Muscle layer of colon (tissue), 2 donors: ENCODE data around the gene FDPS.

Experiments used
- H3K27ac ChIP-seq: one replicate; pipeline ENCODE4 v1.7.0; 2013; ENCODE audit warnings: low read depth, mild to moderate bottlenecking, low read length, moderate library complexity
- H3K27me3 ChIP-seq, 2 donors: one replicate each; pipeline ENCODE4 v1.7.0; 2013; ENCODE audit warnings: low read length in 2 of 2, mild to moderate bottlenecking in 2 of 2; ENCODE audit not compliant: insufficient read depth in 2 of 2, control insufficient read depth in 1 of 2
- H3K36me3 ChIP-seq: one replicate; pipeline ENCODE4 v1.7.0; 2013; ENCODE audit warnings: mild to moderate bottlenecking, low read length; ENCODE audit not compliant: insufficient read depth
- H3K4me1 ChIP-seq: one replicate; pipeline ENCODE4 v1.7.0; 2013; ENCODE audit warnings: mild to moderate bottlenecking, low read length; ENCODE audit not compliant: insufficient read depth
- H3K4me3 ChIP-seq, 2 donors: one replicate each; pipeline ENCODE4 v1.7.0; 2013; ENCODE audit warnings: low read length in 2 of 2, low read depth in 1 of 2, mild to moderate bottlenecking in 1 of 2, moderate library complexity in 1 of 2
- H3K9ac ChIP-seq: one replicate; pipeline ENCODE4 v1.7.0; 2013; ENCODE audit warnings: low read length
- H3K9me3 ChIP-seq: one replicate; pipeline ENCODE4 v1.7.0; 2013; ENCODE audit warnings: mild to moderate bottlenecking, low read length
- donor health status: abdominal sarcoma.
- donor health status: Adenocarcinoma of cecum.

FDPS gene

DNA sequence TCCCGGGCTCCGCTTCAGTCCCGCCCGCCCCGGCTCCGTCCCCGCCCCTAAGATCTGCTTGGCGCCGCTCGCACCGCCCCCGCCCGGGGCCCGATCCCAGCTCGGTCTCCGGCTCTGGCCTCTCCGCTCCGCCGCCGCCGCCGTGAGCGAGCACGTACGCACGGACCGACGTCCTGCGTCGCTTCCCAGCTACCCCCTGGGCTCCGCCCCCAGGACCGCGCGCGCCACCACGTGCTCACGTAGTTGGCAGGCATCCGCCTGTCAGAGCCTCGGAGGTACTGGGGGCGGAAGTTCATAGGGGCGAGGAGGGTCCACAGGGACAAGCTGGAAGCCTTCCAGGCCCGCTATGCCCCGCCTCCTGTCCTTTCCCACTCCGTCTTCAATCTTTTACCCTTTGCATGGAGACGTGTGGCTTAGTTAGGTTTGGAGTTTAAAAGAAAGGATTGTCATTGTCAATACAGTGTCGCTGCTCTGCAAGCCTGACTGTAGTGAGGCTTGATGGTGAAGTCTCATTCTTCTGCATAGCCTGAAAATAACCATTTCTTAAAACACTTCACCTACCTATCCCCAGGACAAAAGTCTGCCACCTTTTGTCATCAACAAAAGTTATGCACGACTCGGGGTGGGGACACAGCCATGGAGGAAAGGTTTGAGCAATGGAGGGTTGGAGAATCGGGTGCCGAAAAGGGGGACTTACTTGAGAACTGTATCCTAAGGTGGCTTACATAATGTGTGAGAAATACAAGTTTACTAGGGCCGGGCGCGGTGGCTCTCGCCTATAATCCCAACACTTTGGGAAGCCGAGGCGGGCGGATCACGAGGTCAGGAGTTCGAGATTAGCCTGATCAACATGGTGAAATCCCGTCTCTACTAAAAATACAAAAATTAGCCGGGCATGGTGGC is 35.1 kb upstream of the FDPS start, which contains the start of gene CLK2:
CLK2 (minus strand) TSS at position 162 of the 903 bp plus-strand sequence. CDS start 2,527 bp downstream, outside the sequence.
- no peaks in the 10 kb centered on the region for H3K27me3 ChIP-seq
- peaks cover 23% of the 10 kb centered on the region for H3K36me3 ChIP-seq
- H3K27ac ChIP-seq = peak within 1 kb of the TSS; percentile 80
- peak within 1 kb of the TSS; percentile 76 for H3K9ac ChIP-seq
- H3K9me3 ChIP-seq = no peaks in the 10 kb centered on the region
- peaks cover 26% of the 10 kb centered on the region for H3K4me1 ChIP-seq
- H3K4me3 ChIP-seq = peak within 1 kb of the TSS; percentile 64 to 90

DNA sequence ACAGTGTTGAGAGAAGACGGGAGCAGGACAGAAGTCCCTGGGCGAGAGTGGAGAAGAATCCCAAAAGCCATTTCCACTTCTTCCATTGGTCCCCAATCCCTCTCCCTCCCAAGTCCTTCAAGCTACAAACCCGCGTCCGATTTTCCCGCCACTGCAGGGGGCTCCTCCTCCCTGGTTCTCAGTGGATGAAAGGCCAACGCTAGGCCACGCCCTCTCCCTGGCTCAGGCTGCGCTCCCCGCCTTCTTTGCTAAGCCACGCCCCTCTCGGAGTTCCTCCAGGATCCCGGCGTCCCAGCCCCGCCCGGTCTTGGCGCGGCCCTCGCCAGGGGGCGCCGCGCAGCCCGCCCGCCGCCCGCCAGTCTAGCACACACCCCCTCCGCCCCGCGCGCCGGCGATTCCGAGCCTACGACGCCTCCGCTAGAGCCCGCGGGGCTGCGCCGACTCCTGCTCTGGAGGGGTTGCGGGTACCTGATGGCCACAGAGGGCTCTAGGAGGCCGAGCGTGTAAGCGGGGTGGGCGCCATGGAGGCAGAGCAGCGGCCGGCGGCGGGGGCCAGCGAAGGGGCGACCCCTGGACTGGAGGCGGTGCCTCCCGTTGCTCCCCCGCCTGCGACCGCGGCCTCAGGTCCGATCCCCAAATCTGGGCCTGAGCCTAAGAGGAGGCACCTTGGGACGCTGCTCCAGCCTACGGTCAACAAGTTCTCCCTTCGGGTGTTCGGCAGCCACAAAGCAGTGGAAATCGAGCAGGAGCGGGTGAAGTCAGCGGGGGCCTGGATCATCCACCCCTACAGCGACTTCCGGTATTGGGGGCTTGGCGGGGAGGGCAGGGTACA is 31.4 kb upstream of the FDPS start, which contains the start of gene HCN3:
HCN3 (plus strand) TSS at position 394 of the 832 bp plus-strand sequence; CDS start at position 522, 128 bp downstream.
- H3K9me3 ChIP-seq = no peaks in the 10 kb centered on the region
- H3K4me1 ChIP-seq = peaks cover 17% of the 10 kb centered on the region
- no peak within 1 kb of the TSS for H3K9ac ChIP-seq
- H3K36me3 ChIP-seq = no peaks in the 10 kb centered on the region
- H3K27ac ChIP-seq = peak within 1 kb of the TSS; percentile 42
- no peaks in the 10 kb centered on the region for H3K27me3 ChIP-seq
- H3K4me3 ChIP-seq = peak within 1 kb of the TSS; percentile 61 to 86

DNA sequence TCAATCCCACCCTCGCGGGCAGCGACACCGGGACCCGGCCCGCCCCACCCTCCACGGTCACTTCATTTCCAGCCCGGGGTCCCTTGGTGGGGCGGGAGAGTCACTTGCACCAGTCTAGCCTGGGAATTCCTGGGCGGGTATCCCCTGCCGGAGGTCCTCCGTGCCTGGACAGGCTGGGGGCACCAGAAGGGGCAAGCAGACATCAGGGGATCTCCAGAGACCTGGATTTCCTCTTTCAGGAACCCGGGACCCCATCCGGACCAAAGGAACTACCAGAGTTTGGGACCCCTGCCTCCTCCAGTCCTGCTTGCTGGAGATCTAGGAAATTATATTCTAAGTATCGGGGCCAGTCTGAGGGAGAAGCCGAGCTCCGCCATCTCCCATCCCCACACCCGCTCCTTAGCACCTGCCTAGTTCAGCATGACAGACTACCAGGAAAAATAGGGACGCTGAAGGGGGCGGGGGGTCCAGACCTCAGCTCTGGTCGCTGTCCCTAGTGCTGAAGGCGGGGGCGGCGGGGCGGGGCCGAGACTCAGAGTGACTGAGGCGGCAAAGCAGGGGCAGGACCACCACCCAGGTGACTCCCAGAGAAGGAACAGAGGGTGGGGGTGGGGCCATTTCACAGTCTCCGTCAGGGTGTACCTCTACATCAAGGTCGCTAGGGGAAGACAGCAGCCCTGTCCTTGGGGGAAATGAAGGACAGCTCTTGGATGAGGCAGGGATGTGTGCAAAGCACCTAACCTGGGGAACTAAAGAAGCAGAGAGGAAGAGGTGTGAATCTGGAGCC is 30.6 kb upstream of the FDPS start:
- peak overlapping the region; percentile 61 to 86 for H3K4me3 ChIP-seq
- H3K9me3 ChIP-seq = no peaks in the 10 kb centered on the region
- H3K4me1 ChIP-seq = peaks cover 13% of the 10 kb centered on the region
- no peaks in the 10 kb centered on the region for H3K36me3 ChIP-seq
- H3K27ac ChIP-seq = peak overlapping the region; percentile 42
- no peaks in the 10 kb centered on the region for H3K27me3 ChIP-seq
- no peak overlapping the region for H3K9ac ChIP-seq

DNA sequence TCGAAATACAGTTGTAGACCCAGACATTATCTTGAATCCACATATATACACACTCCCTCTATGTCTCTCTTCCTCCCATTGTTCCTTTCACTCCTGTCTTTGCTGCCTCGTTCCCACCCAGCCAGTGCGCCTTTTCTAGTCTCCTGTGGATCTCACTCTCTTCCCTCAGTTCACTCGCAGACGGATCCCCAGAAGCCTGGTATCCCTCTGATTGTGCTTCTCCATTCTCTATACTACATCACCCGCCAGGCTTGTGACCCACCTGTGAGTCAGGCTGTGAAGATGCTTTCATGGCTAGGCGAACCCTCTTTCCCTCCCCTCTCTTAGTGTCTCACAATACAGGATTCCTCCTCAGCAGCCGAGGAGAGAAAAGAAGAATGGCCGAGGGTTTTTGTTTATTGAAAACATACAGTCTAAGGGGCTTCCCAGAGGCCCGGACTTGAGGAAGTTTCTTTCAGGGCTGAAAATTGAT is 29.9 kb upstream of the FDPS start:
- Histone ChIP-seq H3K27ac (no peak overlapping the region), H3K27me3 (no peaks in the 10 kb centered on the region), H3K4me3 (no peak overlapping the region), H3K9me3 (no peaks in the 10 kb centered on the region), H3K4me1 (peaks cover 13% of the 10 kb centered on the region), H3K36me3 (no peaks in the 10 kb centered on the region), H3K9ac (no peak overlapping the region)

DNA sequence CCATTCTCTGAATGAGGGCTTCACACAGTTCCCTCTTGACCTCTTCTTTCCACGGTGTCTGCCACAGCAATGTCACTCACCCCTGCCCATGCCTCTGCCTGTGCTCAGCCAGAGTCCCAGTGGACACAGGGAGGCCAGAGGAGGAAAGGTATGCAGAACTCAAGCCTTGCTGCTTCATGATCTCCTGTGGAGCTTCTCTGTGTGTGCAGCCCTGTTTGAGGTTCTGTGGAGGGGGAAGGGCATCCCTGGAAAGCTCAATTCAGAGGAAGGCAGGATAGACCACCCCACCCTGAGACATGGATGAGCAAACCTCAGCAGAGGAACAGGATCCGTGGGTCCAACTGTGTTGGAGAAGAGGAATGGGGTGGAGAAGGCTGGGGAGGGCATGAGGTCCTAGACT is 29.4 kb upstream of the FDPS start:
- no peaks in the 10 kb centered on the region for H3K27me3 ChIP-seq
- H3K4me3 ChIP-seq = no peak overlapping the region
- peaks cover 13% of the 10 kb centered on the region for H3K4me1 ChIP-seq
- H3K36me3 ChIP-seq = no peaks in the 10 kb centered on the region
- no peak overlapping the region for H3K9ac ChIP-seq
- H3K9me3 ChIP-seq = no peaks in the 10 kb centered on the region
- H3K27ac ChIP-seq = no peak overlapping the region

DNA sequence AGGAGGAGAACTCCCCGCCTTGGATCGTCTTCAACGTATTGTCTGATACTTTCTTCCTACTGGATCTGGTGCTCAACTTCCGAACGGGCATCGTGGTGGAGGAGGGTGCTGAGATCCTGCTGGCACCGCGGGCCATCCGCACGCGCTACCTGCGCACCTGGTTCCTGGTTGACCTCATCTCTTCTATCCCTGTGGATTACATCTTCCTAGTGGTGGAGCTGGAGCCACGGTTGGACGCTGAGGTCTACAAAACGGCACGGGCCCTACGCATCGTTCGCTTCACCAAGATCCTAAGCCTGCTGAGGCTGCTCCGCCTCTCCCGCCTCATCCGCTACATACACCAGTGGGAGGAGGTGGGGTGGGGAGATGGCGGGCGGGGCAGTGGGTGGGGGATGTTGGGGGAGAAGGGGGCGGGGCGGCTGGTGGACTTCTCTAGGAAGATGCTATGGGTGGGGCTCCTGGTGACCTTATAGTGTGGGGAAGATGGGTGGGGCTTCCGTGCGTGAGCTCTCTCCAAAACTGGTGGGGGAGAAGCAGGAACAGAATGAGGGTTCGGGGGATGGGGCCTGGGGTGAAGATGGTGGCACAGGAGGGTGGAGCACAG is 26.1 kb upstream of the FDPS start:
- Histone ChIP-seq H3K4me1 (peaks cover 8% of the 10 kb centered on the region), H3K9me3 (no peaks in the 10 kb centered on the region), H3K9ac (no peak overlapping the region), H3K4me3 (no peak overlapping the region), H3K27me3 (no peaks in the 10 kb centered on the region), H3K36me3 (no peaks in the 10 kb centered on the region), H3K27ac (no peak overlapping the region)

DNA sequence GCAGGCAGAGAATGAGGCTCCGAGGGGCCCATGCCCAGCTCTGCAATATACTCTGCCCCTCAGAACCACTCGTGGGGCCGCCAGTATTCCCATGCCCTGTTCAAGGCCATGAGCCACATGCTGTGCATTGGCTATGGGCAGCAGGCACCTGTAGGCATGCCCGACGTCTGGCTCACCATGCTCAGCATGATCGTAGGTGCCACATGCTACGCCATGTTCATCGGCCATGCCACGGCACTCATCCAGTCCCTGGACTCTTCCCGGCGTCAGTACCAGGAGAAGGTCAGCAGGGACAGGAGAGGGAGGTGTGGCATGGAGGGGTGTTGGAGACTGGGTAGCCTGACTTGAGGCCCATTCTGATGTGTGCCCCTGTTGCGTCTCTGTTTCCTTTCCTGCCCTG is 24.2 kb upstream of the FDPS start:
- no peaks in the 10 kb centered on the region for H3K27me3 ChIP-seq
- H3K27ac ChIP-seq = no peak overlapping the region
- no peak overlapping the region for H3K9ac ChIP-seq
- no peak overlapping the region for H3K4me3 ChIP-seq
- H3K36me3 ChIP-seq = no peaks in the 10 kb centered on the region
- no peaks in the 10 kb centered on the region for H3K9me3 ChIP-seq
- H3K4me1 ChIP-seq = no peaks in the 10 kb centered on the region

DNA sequence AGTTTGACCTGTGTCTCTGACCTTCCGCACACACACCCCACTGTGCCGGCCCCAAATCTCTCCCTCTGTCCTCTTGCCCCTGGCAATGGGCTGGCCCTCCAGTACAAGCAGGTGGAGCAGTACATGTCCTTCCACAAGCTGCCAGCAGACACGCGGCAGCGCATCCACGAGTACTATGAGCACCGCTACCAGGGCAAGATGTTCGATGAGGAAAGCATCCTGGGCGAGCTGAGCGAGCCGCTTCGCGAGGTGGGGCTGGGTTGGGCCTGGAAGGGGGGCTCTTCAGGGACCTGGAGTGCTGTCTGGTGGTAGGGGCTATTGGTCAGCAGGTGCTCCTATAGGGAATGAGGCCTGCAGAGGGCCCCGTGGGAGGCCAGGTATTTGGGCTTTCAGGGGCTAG is 23.6 kb upstream of the FDPS start:
- Histone ChIP-seq H3K27me3 (no peaks in the 10 kb centered on the region), H3K27ac (no peak overlapping the region), H3K4me3 (no peak overlapping the region), H3K4me1 (no peaks in the 10 kb centered on the region), H3K36me3 (no peaks in the 10 kb centered on the region), H3K9ac (no peak overlapping the region), H3K9me3 (no peaks in the 10 kb centered on the region)

DNA sequence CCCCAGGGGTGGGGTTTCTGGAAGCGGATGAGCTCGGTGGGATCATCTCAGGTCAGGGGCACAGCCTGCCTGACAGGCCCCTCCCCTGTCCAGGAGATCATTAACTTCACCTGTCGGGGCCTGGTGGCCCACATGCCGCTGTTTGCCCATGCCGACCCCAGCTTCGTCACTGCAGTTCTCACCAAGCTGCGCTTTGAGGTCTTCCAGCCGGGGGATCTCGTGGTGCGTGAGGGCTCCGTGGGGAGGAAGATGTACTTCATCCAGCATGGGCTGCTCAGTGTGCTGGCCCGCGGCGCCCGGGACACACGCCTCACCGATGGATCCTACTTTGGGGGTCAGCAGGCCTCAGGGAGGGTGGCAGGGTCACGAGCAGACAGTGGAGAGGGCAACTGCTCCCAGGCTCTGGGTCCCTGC is 23.0 kb upstream of the FDPS start:
- H3K9ac ChIP-seq = no peak overlapping the region
- no peak overlapping the region for H3K27ac ChIP-seq
- no peaks in the 10 kb centered on the region for H3K36me3 ChIP-seq
- no peak overlapping the region for H3K4me3 ChIP-seq
- H3K9me3 ChIP-seq = no peaks in the 10 kb centered on the region
- H3K4me1 ChIP-seq = no peaks in the 10 kb centered on the region
- no peaks in the 10 kb centered on the region for H3K27me3 ChIP-seq

DNA sequence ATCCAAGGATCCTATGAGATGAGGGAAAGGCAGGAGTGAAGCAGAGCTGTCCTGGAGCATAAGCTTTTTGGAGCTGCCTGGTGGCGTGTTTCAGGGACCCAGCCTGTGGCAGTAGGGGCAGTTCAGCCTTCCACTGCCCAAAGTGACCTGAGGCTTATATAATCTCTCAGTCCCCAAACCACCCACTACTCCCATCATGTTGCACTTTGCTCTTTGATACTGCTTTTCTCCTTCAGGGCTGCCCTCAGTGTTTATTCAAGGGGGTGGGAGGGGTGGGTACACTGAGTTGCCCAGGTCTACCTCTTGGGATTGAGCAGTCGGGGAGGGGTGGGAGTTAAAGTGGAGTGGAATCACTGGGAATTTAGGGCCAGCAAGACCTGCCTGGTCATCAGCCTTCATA is 22.1 kb upstream of the FDPS start:
- H3K36me3 ChIP-seq = no peaks in the 10 kb centered on the region
- no peaks in the 10 kb centered on the region for H3K9me3 ChIP-seq
- H3K4me1 ChIP-seq = no peaks in the 10 kb centered on the region
- no peak overlapping the region for H3K9ac ChIP-seq
- no peak overlapping the region for H3K27ac ChIP-seq
- H3K4me3 ChIP-seq = no peak overlapping the region
- H3K27me3 ChIP-seq = no peaks in the 10 kb centered on the region
